GM23338 (cell line): ENCODE results near the gene DHRS12.

Source experiments
- CREB1 ChIP-seq: fragments of 250-450 bp; sonication (Bioruptor Pico); IDR thresholded peaks from 2 replicates; pipeline ENCODE4 v1.5.0; 2020; ENCODE audit warnings: low read depth, mild to moderate bottlenecking, moderate library complexity
- CTCF ChIP-seq, 2 experiments: fragments of 200-600 bp in 1 of 2; sonication (generic) in 1 of 2; conservative IDR thresholded peaks; 2 replicates each; pipeline versions ENCODE4 v1.5.1 to v1.6.1; 2016 to 2017; ENCODE audit warnings: antibody characterized with exemption in 2 of 2, low read depth in 2 of 2, mild to moderate bottlenecking in 2 of 2, moderate library complexity in 1 of 2
- ETS1 ChIP-seq: IDR thresholded peaks from 2 replicates; pipeline ENCODE4 v1.6.1; 2016; ENCODE audit warnings: antibody characterized with exemption
- POLR2AphosphoS5 ChIP-seq: IDR thresholded peaks from 2 replicates; pipeline ENCODE4 v1.6.1; 2016; ENCODE audit warnings: antibody characterized with exemption, low read depth
- ZNF114 ChIP-seq: fragments of 250-450 bp; sonication (Bioruptor Pico); IDR thresholded peaks from 2 replicates; pipeline ENCODE4 v1.5.0; 2020; ENCODE audit warnings: mild to moderate bottlenecking, moderate library complexity
- TF ChIP-seq, protein P1 (sequence below): IDR thresholded peaks from one replicate; pipeline ENCODE4 v1.6.1; 2018; ENCODE audit warnings: antibody characterized with exemption; ENCODE audit not compliant: unreplicated experiment

DNA sequence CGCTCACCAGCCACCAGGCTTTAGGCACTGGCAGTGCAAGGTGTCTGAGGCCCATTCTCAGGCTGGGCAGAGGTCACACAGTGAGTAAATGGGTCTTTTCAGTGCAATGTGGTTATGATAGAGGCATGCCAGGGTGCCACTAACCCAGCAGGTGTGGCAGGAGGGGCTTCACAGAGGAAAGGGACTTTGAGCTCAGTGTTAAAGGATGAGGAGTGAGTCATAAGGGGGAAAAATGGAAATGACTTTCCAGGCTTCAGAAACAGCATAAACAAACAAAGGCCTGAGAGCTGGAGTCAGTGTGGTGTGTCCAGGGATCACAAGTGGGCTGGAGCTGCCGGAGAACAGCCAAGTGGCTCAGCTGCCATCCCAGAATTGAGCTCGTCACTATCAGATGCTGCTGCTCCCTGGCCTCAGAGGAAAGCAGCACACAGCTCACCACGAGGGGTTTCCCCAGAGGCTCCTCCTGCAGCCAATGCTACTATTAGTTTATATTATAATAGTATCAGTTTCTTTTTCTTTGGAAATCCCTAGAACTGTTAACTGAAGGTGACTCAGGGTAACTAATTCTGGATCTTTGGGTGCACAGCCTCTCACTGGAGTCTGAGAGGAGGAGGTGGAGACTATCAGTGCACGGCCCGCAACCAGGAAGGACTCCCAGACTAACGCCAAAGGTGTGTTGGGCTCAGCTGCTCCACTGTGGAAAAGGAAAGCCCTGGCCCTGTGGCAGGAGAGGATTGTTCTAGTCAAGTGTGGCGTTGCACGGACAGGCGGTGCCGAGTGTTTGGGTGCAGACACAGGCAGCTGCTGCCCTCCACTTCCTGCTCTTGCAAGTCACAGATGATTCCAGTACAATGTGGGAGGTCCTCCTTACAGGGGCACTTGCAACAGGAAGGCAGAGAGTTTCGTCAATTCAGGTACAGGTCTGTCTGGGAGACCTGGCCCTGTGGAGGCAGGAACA is 39.5 kb downstream of the DHRS12 start:
- TF ChIP-seq CTCF (conservative IDR thresholded peaks at IDR 0.05; ENCODE audit: low read depth in 2 of 2) (no peak), POLR2AphosphoS5 (no peak), CREB1 (no peak), ZNF114 (no peak), ETS1 (no peak)
- TF ChIP-seq, protein P1, sequence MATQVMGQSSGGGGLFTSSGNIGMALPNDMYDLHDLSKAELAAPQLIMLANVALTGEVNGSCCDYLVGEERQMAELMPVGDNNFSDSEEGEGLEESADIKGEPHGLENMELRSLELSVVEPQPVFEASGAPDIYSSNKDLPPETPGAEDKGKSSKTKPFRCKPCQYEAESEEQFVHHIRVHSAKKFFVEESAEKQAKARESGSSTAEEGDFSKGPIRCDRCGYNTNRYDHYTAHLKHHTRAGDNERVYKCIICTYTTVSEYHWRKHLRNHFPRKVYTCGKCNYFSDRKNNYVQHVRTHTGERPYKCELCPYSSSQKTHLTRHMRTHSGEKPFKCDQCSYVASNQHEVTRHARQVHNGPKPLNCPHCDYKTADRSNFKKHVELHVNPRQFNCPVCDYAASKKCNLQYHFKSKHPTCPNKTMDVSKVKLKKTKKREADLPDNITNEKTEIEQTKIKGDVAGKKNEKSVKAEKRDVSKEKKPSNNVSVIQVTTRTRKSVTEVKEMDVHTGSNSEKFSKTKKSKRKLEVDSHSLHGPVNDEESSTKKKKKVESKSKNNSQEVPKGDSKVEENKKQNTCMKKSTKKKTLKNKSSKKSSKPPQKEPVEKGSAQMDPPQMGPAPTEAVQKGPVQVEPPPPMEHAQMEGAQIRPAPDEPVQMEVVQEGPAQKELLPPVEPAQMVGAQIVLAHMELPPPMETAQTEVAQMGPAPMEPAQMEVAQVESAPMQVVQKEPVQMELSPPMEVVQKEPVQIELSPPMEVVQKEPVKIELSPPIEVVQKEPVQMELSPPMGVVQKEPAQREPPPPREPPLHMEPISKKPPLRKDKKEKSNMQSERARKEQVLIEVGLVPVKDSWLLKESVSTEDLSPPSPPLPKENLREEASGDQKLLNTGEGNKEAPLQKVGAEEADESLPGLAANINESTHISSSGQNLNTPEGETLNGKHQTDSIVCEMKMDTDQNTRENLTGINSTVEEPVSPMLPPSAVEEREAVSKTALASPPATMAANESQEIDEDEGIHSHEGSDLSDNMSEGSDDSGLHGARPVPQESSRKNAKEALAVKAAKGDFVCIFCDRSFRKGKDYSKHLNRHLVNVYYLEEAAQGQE = no peak
